ENCODE data around the gene OSM.

The OSM gene

DNA sequence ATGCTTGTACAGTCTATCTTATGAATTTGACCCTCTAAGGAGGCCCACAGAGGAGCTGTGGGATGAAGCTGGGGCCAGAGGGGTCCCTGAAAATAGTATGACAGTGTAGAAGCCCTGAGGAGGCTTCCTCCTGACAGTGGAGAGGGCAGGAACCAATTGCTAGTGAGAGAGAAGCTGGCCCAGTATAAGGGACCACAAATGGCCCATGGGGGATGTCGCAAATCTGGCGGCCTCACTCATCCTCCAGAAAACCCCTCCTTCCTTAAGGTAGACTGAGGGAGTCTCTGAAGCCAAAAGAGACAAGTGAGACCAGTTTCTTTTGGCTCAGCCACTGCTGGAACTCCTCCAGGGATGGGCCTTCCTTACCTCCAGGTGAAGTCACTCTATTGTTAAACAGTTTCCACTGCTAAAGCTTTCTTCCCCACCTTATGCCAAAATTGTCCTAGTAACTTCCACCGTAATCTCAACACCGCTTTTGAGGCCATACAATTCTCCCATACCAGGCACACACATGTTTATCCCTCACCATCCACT is 40.5 kb upstream of the OSM start:
- Histone ChIP-seq H3K27me3 (replicated peaks; ENCODE audit: control insufficient read depth, insufficient read depth, low read length) (no peaks in the 10 kb centered on the region), H3K9me3 (ENCODE audit: control insufficient read depth, low read length) (no peaks in the 10 kb centered on the region), H3K36me3 (ENCODE audit: control insufficient read depth, insufficient read depth, low read length, severe bottlenecking) (peaks cover 17% of the 10 kb centered on the region), H3K4me1 (ENCODE audit: control insufficient read depth, insufficient read depth, low read length) (peaks cover 96% of the 10 kb centered on the region), H3K4me3 (ENCODE audit: low read length) (no peak overlapping the region), H3K9ac (ENCODE audit: low read length) (no peak overlapping the region)
- no peak for DNase-seq (ENCODE audit: low read depth)

DNA sequence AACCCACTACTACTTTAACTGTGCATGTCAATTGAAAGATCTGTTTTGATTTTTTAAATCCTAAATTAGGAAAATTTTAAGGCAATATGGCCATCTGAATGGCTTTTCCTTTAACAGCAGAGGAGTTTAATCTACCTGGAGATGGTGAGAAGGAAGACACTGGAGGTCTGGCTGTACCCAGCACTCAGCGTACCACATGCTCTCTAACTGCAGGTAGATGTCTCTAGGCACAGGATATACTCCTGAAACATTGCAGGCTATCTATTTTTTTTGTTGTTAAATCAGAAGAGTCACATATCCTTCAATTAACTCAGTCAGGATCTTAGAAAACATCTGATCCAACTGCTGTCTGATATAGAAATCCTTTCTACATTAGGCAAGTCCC is 40.0 kb upstream of the OSM start:
- no peak overlapping the region for H3K9ac ChIP-seq (ENCODE audit: low read length)
- H3K4me1 ChIP-seq (ENCODE audit: control insufficient read depth, insufficient read depth, low read length) = peaks cover 96% of the 10 kb centered on the region
- DNase-seq (ENCODE audit: low read depth) = no peak
- H3K4me3 ChIP-seq (ENCODE audit: low read length) = no peak overlapping the region
- H3K27me3 ChIP-seq (replicated peaks; ENCODE audit: control insufficient read depth, insufficient read depth, low read length) = no peaks in the 10 kb centered on the region
- peaks cover 20% of the 10 kb centered on the region for H3K36me3 ChIP-seq (ENCODE audit: control insufficient read depth, insufficient read depth, low read length, severe bottlenecking)
- no peaks in the 10 kb centered on the region for H3K9me3 ChIP-seq (ENCODE audit: control insufficient read depth, low read length)

DNA sequence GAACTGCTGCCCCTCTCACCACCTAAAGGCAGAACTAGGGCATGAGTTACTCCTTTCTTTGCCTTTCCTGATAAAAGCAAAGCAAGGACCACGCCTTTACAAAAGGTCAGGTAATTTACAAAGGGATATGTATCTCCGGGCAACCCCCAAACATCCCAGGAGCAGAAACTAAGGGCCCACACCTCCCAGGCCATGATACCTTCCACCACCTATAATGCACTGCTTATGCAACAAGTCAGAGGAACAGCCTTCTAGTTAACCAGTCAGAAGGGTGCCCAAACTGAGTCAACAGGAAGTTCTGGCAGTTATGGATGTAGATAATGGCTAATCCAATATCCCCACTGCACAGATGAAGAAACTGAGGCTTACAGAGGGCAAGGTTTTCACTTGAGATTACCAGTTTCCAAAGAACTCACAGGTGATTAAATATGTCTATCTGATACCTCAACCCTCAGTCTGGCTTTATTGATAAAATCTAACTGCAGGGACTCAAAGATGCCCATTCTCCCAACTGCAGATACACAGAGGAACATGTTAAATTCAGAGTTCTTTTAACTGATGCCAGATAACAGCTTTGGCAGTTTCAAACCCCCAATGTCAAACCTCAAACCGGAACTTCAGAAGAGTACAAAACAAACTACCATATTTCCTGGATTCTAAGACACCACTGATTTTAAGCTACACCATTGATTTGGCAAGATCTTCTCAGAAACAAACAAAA is 39.4 kb upstream of the OSM start:
- no peaks in the 10 kb centered on the region for H3K9me3 ChIP-seq (ENCODE audit: control insufficient read depth, low read length)
- H3K4me3 ChIP-seq (ENCODE audit: low read length) = no peak overlapping the region
- H3K36me3 ChIP-seq (ENCODE audit: control insufficient read depth, insufficient read depth, low read length, severe bottlenecking) = peaks cover 25% of the 10 kb centered on the region
- DNase-seq (ENCODE audit: low read depth) = no peak
- no peaks in the 10 kb centered on the region for H3K27me3 ChIP-seq (replicated peaks; ENCODE audit: control insufficient read depth, insufficient read depth, low read length)
- H3K4me1 ChIP-seq (ENCODE audit: control insufficient read depth, insufficient read depth, low read length) = peaks cover 96% of the 10 kb centered on the region
- H3K9ac ChIP-seq (ENCODE audit: low read length) = peak overlapping the region; percentile 35

DNA sequence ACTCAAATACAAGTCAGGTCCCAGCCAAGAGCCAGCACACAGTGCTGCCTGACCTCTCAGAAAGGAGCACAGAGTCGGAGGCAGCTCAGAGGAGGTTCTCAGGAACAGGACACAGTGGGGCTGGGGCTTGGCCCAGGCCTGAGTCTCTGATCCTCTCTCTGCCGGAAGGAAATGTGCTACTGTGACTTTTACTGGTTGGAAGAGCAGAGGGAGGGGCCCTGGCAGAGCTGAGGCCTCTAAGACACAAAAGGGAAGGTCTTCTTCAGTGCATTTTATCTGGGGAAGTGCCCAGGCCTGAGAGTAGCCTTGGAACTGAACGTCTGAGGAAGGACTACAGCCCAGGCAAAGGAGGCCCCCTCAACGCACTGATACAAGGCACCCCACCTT is 38.9 kb upstream of the OSM start:
- H3K9me3 ChIP-seq (ENCODE audit: control insufficient read depth, low read length) = no peaks in the 10 kb centered on the region
- no peak for DNase-seq (ENCODE audit: low read depth)
- no peak overlapping the region for H3K4me3 ChIP-seq (ENCODE audit: low read length)
- peaks cover 91% of the 10 kb centered on the region for H3K4me1 ChIP-seq (ENCODE audit: control insufficient read depth, insufficient read depth, low read length)
- peaks cover 31% of the 10 kb centered on the region for H3K36me3 ChIP-seq (ENCODE audit: control insufficient read depth, insufficient read depth, low read length, severe bottlenecking)
- no peaks in the 10 kb centered on the region for H3K27me3 ChIP-seq (replicated peaks; ENCODE audit: control insufficient read depth, insufficient read depth, low read length)
- H3K9ac ChIP-seq (ENCODE audit: low read length) = peak overlapping the region; percentile 35

DNA sequence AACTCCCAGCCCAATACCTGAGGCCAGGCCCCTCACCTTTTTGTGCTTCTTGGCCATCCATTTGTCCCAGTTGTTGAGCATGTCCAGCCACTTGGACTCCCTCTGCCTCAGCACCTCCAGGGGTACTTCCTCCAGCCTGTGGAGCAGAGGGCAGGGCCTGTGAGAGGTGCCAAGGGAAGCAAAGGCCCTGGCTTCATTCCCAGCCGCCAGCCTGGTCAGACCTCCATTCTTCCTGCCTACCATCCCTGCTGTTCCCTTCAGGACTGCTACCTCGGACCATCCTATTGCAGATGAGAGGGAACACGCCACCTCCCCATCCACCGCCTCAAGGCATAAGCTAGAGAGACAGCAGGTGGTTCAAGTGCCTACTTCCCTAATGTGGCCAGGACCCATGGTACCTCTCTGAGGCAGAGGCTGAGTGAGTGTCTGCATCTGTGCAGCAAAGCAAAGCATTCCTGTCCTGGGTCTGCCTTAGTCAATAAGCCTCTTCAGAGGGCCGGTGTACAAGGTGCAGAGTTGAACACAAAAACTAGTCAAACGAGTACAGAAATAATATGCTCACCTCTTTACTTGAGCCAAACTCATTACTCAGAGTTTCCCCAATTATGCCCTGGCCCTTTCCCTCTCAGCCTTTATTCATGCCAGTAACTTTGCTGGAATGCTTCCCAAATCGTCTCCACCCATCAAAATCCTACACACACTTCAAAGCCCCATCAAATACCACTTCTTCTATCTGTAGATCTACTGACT is 38.0 kb upstream of the OSM start:
- Histone ChIP-seq H3K4me1 (ENCODE audit: control insufficient read depth, insufficient read depth, low read length) (peaks cover 83% of the 10 kb centered on the region), H3K9me3 (ENCODE audit: control insufficient read depth, low read length) (no peaks in the 10 kb centered on the region), H3K36me3 (ENCODE audit: control insufficient read depth, insufficient read depth, low read length, severe bottlenecking) (peaks cover 39% of the 10 kb centered on the region), H3K9ac (ENCODE audit: low read length) (peak overlapping the region; percentile 35), H3K27me3 (replicated peaks; ENCODE audit: control insufficient read depth, insufficient read depth, low read length) (no peaks in the 10 kb centered on the region), H3K4me3 (ENCODE audit: low read length) (peak overlapping the region; percentile 12)
- peak; percentile 56 for DNase-seq (ENCODE audit: low read depth)

DNA sequence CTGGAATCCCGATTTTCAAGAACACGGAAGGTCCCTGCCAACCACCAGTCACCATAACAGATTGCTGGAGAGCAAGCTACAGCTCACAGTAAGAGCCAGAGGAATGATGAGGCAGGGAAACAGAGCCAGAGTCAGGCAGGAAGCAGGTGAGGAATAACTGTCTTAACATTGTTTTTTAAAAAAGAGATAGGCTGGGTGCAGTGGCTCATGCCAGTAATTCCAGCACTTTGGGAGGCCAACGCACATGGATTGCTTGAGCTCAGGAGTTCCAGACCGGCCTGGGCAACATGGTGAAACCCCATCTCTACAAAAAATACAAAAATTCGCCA is 36.1 kb upstream of the OSM start:
- Histone ChIP-seq H3K9ac (ENCODE audit: low read length) (peak overlapping the region; percentile 25), H3K9me3 (ENCODE audit: control insufficient read depth, low read length) (no peaks in the 10 kb centered on the region), H3K4me3 (ENCODE audit: low read length) (no peak overlapping the region), H3K27me3 (replicated peaks; ENCODE audit: control insufficient read depth, insufficient read depth, low read length) (no peaks in the 10 kb centered on the region), H3K36me3 (ENCODE audit: control insufficient read depth, insufficient read depth, low read length, severe bottlenecking) (peaks cover 56% of the 10 kb centered on the region), H3K4me1 (ENCODE audit: control insufficient read depth, insufficient read depth, low read length) (peaks cover 65% of the 10 kb centered on the region)
- DNase-seq (ENCODE audit: low read depth) = no peak

DNA sequence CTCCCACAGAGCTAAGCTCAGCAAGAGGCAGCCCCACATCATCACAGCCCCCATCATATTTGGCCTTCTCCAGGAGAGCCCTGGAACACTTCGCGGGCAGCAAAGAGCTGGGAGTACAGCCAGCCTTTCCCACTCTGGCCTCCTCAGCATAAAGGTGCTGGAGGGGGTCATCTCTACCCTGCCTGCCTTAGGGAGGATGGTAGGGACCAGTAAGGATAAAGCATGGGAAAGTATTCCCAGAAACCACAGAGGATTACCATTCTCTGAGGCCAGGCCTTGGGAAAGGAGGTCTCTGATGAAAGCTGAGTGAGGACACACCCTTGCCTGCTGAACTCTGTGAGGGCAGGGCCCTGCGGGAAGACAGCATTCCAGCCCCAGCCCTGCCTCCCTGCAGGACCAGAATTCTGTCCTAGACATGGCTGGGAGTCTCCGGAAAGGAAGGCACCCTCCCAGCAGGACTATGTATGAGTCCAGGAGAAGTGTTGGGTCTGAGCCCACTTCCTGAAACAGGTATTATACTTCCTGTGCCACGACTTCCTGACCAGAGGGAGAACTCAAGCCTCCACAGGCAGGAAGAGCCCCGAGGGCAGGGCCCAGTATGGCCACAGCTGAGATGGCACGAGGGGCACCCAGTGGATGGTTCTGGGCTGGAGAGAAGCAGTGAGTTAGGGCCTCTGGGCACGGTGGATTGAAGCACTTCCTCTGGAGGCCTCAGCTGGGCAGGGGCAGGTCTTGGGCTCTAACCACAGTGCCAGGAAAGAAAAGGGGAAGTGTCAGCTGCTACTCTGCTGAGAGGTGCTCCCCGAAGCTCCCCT is 35.6 kb upstream of the OSM start:
- Histone ChIP-seq H3K9me3 (ENCODE audit: control insufficient read depth, low read length) (no peaks in the 10 kb centered on the region), H3K4me1 (ENCODE audit: control insufficient read depth, insufficient read depth, low read length) (peaks cover 62% of the 10 kb centered on the region), H3K36me3 (ENCODE audit: control insufficient read depth, insufficient read depth, low read length, severe bottlenecking) (peaks cover 62% of the 10 kb centered on the region), H3K4me3 (ENCODE audit: low read length) (peak overlapping the region; percentile 14), H3K9ac (ENCODE audit: low read length) (peak overlapping the region; percentile 32), H3K27me3 (replicated peaks; ENCODE audit: control insufficient read depth, insufficient read depth, low read length) (no peaks in the 10 kb centered on the region)
- peak; percentile 92 for DNase-seq (ENCODE audit: low read depth)

DNA sequence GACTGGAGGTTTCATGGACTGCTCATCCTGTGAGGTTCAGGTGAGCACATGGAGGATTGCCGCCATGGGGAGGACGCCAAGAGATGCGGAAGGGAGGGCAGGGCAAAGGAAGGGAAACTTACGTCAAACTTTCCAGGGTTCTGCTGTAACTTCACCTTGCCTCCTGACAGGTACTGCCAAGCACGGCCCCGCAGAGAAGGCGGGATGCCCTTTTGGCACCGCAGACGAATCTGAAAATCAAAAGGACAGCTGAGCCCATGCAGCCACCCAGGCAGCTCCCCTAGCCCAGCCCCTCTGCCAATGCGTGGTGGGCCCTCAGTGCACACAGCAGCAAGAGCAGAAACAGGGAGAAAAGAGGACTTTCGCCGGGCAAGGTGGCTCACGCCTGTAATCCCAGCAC is 32.7 kb upstream of the OSM start:
- DNase-seq (ENCODE audit: low read depth) = no peak
- no peaks in the 10 kb centered on the region for H3K27me3 ChIP-seq (replicated peaks; ENCODE audit: control insufficient read depth, insufficient read depth, low read length)
- no peak overlapping the region for H3K9ac ChIP-seq (ENCODE audit: low read length)
- H3K36me3 ChIP-seq (ENCODE audit: control insufficient read depth, insufficient read depth, low read length, severe bottlenecking) = peaks cover 91% of the 10 kb centered on the region
- H3K9me3 ChIP-seq (ENCODE audit: control insufficient read depth, low read length) = no peaks in the 10 kb centered on the region
- H3K4me1 ChIP-seq (ENCODE audit: control insufficient read depth, insufficient read depth, low read length) = peaks cover 33% of the 10 kb centered on the region
- H3K4me3 ChIP-seq (ENCODE audit: low read length) = no peak overlapping the region

DNA sequence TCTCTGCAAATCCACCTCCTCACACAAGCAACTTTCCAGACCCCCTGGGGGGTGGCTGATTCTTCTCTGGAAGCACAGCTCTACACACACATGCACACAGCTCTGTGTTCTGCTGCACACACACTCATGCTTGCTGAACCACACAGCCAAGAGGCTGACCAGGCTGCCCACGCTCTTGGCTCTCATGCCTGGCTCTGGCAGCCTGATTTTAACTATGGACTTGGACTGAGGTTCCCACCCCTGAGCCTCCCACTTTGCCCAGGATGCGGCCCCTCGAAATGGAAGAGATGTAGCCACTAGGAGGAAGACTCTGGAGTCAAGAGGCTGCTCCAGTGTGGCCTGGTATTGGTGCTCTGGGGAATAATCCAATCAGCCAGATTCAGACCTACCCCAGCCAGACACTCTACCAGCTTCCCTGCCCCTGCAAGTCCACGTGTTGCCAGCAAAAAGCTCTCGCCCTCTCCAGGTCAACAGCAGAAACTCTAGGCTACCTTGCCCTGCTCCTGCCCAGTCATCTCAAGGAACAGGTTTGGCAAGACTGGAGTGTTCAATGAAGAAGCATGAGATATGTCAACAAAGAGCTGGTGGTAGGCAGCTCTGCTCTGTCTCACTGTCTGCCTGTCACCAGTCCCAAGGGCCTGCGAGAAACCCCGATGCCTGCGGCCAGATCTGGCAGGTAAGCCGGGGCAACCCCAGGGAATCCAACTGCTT is 31.5 kb upstream of the OSM start:
- Histone ChIP-seq H3K4me1 (ENCODE audit: control insufficient read depth, insufficient read depth, low read length) (peaks cover 22% of the 10 kb centered on the region), H3K4me3 (ENCODE audit: low read length) (no peak overlapping the region), H3K27me3 (replicated peaks; ENCODE audit: control insufficient read depth, insufficient read depth, low read length) (no peaks in the 10 kb centered on the region), H3K9me3 (ENCODE audit: control insufficient read depth, low read length) (no peaks in the 10 kb centered on the region), H3K9ac (ENCODE audit: low read length) (no peak overlapping the region), H3K36me3 (ENCODE audit: control insufficient read depth, insufficient read depth, low read length, severe bottlenecking) (peaks cover 91% of the 10 kb centered on the region)
- DNase-seq (ENCODE audit: low read depth) = no peak

DNA sequence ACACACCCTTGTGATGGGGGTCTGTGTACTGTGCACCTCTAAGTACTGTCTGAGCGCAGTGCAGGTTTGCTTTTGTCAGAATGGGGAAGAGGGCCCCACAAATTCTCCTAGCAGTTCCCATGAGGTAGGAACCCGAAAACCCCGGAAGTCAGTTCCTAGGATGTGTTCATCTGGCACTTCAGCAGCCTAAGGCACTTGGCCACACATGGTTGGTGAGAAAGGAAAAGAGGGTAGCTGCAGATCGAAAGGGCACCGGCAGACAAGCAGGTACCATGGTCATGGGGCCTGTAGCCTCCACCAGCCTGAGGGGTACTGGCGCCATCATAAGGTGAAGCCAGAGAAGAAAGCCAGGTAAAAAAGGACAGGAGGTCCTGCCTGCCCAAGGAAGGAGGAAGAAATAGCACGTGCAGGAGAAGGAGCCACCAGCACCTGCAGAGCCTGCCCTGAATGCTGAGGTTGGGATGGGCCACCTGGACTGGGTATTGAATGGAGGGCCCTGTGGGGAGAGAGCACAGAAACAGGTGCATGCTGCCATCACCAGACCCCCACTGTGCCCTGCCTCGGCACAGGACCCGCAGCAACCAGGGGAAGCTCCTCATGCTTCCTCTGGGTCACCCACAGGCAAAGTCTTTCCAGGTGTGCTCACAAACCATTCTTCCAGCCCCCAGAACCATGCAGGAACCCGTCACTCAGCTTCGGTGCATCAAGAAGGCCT is 30.8 kb upstream of the OSM start:
- Histone ChIP-seq H3K27me3 (replicated peaks; ENCODE audit: control insufficient read depth, insufficient read depth, low read length) (no peaks in the 10 kb centered on the region), H3K9ac (ENCODE audit: low read length) (no peak overlapping the region), H3K36me3 (ENCODE audit: control insufficient read depth, insufficient read depth, low read length, severe bottlenecking) (peaks cover 92% of the 10 kb centered on the region), H3K4me3 (ENCODE audit: low read length) (no peak overlapping the region), H3K4me1 (ENCODE audit: control insufficient read depth, insufficient read depth, low read length) (peaks cover 14% of the 10 kb centered on the region), H3K9me3 (ENCODE audit: control insufficient read depth, low read length) (no peaks in the 10 kb centered on the region)
- DNase-seq (ENCODE audit: low read depth) = no peak
